GM19372 (cell line): ENCODE results near the gene VAT1L.

Experiments
- ATAC-seq: cut with Tn5 transposase; IDR thresholded peaks from one replicate; pipeline ENCODE4 v1.9.1; 2021; ENCODE audit warnings: mild to moderate bottlenecking, low read depth, moderate library complexity; ENCODE audit not compliant: unreplicated experiment

Gene VAT1L

DNA sequence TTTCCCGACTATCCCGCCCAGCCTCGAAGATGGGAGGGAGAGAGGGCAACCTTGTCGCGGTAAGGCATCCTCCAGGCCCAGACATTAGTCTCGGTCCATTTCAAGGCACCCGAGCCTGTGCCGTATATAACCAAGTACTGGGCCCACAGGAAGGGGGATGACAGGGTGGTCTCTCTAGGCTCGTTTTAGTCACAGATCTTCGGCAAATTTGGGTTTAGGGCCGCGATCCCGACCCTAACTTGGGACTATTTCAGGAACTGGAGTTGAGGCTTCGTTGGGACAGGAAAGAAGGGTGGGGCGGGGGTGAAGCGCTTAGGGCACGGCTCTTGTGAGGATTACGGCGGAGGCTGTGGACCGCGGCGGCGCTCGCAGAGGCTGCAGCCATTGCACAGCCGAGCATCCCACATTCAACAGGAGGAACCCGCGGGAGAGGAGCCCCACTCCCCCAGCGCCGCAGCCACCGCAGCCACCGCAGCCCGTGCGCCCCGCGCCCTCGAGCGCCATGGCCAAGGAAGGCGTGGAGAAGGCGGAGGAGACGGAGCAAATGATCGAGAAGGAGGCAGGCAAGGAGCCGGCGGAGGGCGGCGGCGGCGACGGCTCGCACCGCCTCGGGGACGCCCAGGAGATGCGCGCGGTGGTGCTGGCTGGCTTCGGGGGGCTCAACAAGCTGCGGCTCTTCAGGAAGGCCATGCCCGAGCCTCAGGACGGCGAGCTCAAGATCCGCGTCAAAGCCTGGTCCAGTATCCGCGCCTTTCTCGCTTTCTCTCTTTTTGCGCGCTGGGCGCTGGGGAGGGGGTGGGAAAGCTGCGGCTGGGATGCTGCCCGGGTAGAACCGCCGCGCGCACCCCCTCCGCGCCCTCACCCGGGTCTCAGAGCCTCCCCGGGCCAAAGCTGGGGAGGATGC is at the start of gene VAT1L:
Gene VAT1L, plus strand, starts transcription at position 384 of the 904 bp plus-strand sequence. Its CDS starts 119 bp downstream, at position 503.
- ATAC-seq = no peak

DNA sequence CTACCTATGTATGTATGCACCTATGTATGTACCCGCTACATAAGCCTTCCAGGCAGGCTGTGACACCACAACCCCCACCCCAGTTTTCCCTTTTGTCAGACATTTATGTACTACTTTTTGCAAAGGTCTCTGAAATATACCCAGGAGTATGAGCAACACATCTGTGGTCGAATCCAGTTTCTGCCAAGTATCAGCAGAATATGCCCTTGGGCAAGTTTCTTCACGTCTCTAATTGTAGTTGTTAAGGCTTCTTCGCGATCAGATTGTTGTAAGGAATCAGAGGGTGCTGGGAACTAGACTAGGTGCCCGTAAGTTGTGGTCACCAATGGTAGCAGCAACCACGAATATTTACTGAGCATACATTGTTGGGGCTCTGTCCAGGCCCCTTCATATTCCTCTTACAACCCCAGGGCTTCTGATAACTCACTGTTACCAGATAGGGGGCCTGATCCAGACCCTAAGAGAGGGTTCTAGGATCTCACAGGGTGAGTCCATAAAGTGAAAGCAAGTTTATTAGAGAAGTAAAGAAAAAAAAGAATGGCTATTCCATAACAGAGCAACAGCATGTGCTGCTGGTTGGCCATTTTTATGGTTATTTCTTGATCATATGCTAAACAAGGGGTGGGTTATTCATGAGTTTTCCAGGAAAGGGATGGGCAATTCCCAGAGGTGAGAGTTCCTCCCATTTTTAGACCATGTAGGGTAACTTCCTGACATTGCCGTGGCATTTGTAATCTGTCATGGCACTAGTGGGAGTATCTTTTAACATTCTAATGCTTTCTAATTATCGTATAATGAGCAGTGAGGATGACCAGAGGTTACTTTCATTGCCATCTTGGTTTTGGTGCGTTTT is 49.4 kb upstream of the VAT1L start:
- ATAC-seq = no peak

GRCh38 chr16:77739559-77739892 is 48.8 kb upstream of the VAT1L start:
- ATAC-seq = no peak

GRCh38 chr16:77744141-77744540 is 44.2 kb upstream of the VAT1L start:
- ATAC-seq = no peak

- ATAC-seq = no peak
Observed at GRCh38 chr16:77745972-77746371, 42.4 kb upstream of the VAT1L start.

DNA sequence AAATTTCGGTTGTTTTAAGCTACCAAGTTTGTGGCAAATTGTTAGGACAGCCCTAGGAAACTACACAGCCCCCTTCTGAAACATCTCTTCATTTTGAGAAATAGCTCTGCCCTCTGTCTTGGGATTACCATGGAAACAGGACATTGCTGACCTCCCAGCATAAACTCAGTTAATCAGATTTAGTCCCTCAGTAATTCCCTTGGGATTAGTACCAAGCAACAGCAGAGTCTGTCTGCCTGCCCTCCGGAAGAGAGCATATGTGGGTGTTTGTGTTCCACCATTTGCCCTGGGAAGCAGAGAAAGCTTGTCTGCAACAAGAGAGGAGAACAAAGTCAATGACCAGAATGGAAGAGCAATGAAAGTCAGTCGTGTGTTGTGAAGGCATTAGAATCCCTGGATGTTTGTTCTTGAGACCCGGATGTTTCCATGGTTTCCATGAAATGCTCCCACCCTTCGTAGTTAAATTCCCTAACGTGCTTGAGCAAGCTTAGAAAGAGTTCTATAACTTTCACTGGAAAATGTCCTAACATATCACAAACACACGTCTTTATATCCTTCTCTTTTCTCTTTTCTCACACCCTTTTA is 39.9 kb upstream of the VAT1L start:
- ATAC-seq = no peak

GRCh38 chr16:77749415-77749814 is 38.9 kb upstream of the VAT1L start:
- ATAC-seq = no peak

DNA sequence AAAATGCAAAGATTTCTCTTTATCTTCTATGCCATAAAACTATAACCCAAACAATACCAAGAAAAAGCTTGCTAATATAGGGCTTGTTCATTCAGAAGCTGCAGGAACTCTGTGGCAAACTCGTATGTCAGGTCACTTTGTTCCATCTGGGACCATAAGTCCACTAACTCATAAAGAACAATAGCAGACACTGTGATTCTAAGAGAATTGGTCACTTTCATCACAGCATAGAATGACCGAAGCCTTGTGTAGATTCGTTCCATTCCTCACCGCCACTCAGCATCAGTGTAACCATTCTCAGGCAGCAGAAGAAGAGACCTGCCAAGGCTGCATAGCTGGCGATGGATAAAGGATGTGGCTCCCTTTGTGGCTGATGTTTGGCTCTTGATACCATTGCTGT is 30.3 kb upstream of the VAT1L start:
- no peak for ATAC-seq

DNA sequence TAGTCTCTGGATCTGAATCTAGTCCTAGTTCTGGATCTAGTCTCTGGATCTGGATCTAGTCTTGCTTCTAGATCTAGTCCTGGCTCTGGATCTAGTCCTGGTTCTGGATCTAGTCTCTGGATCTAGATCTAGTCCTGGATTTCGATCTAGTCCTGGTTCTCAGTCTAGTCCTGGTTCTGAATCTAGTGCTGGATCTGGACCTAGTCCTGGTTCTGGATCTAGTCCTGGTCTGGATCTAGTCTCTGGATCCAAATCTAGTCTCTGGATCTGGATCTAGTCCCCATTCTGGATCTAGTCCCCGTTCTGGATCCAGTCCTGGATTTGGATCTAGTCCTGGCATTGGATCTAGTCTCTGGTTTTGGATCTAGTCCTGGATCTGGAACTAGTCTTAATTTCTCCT is 29.9 kb upstream of the VAT1L start:
- no peak for ATAC-seq

GRCh38 chr16:77759201-77759600 is 29.2 kb upstream of the VAT1L start:
- ATAC-seq = no peak

DNA sequence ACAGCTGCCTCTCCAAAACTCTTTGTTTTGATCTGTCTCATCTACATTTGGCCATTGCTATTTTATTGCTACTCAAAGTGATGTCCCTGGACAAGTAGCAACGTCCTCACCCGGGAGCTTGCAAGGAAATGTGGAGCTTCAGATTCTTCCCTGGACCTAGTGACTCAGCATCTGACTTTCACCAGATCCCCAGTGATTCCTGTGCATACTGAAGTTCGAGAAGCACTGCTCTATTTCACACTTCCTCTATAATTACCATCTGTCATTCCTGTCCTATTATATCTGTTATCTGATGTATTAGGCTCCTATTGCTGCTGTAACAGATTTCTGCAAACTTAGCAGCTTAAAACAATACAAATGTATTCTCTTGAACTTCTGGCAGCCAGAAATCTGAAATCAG is 28.5 kb upstream of the VAT1L start:
- ATAC-seq = no peak

DNA sequence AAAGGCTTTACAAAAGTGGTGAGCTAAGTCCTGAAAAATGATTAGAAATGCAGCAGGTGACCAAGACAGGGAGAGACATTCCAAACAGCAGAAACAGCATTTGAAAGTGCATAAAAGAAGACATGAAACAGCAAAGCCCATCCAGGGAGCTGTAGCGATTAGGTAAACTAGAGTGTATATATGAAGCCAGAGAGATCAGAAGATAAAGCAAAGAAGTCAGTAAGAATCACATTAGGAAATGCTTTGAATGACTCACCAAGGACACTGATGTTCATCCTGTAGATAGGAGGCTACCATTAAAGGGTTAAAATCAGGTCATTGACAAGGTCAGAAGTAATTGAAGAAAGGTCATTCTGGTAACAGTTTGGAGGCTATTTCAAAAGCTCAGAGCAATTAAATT is 27.6 kb upstream of the VAT1L start:
- no peak for ATAC-seq

- no peak for ATAC-seq
Observed at GRCh38 chr16:77761204-77761603, 27.2 kb upstream of the VAT1L start.

DNA sequence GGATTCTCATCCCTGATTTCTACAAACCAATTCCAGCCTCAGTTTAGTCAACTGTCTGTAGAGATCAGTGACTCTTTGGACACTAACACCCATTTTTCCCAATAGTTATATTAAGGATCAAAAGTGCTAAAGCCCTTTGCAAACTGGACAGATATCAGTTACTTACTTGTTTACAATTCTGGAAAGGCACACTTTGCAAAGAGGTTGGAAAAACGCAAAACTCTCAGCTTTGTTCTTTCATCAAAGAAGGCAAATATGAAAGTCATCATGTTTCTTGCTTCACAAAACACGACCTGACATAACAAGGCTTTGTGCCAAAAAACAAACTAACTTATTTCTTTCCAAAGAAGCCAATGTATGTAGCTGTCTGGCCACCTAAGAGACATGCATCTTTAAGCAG is 26.1 kb upstream of the VAT1L start:
- no peak for ATAC-seq

DNA sequence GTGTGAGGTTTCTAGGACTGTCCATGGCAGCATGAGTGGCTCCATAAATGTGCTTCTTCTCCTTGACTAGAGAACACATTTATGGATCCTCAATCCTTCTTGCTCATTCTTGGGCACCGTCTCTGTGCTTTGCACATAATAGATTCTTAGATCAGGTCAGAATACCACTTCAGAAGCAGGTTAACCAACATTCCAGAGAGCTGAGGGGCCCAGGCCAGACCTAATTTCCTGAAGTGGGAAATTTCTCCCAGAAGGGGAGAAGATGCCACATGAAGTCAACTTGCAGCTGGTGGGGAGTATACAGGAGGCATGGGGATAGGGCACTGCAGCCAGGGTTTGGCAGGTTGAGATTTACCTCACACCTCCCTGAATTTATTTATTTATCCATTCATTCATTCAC is 24.4 kb upstream of the VAT1L start:
- ATAC-seq = no peak

DNA sequence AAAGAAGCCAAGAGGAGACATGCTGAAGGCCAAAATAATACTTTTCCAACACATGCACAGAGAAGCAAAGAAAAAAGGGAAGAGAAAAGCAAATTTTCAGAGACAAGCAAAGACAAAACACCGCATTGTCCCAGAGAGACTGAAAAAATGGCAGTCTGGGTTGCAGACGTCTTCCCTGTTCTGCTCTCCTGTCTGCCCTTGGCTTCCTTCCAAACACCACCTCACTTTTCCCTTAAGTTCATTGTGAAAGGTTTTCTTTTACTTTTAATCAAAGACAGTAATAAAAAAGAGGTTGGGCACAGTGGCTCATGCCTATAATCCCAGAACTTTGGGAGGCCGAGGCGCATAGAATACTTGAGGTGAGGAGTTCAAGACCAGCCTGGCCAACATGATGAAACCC is 21.2 kb upstream of the VAT1L start:
- ATAC-seq = no peak

- ATAC-seq = no peak
Observed at GRCh38 chr16:77767826-77768225, 20.5 kb upstream of the VAT1L start.

- ATAC-seq = no peak
Observed at GRCh38 chr16:77775911-77776909, 12.2 kb upstream of the VAT1L start.

GRCh38 chr16:77777745-77778144 is 10.6 kb upstream of the VAT1L start:
- ATAC-seq = no peak

DNA sequence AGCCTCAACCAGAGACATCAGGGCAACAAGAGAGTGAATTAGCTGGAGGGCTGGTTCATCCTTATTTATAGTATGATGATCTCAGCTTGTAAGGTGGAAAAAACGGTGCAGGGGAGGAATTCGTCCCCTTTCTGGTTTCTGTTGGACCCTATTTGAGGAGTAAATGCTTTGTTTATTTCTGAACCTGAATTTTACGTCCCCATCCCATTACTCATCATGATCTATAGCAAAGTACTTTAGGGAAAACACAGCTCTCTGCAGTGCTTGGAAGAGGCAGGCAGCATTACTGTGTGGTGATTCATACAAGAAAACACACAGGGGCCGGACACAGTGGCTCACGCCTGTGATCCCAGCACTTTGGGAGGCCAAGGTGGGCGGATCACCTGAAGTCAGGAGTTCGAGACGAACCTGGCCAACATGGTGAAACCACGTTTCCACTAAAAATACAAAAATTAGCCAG is 8.0 kb upstream of the VAT1L start:
- no peak for ATAC-seq
